ENCODE results near the gene TUBGCP3. TPM values are rescaled to one million over a fixed set of nuclear protein-coding genes. Genes with fewer than 3 reads are reported as not detected.
"Not testable (repeated sequence)": the region's sequence is repeated elsewhere in the genome, so short reads cannot be mapped to it uniquely, and the experiment has no call there.

The TUBGCP3 gene
- total RNA-seq: 10 to 100 TPM; 24.9 to 39.4 TPM

GRCh38 chr13:112587764-112588489, at the start of gene TUBGCP3:
TUBGCP3 (minus strand) TSS chr13:112588153; CDS start chr13:112587980, 173 bp downstream.
- H3K9ac ChIP-seq (ENCODE audit: low read depth in 2 of 2, low read length in 2 of 2): peak within 1 kb of the TSS; percentile 72 to 94
- H3K27ac ChIP-seq: peak within 1 kb of the TSS; percentile 99
- no peaks in the 10 kb centered on the region for H3K4me1 ChIP-seq
- H3K4me3 ChIP-seq: peak within 1 kb of the TSS; percentile 100
- peak; percentile 81 for DNase-seq
- intact Hi-C loops (cut with DNase I): no loop called here
- H3K36me3 ChIP-seq: no peaks in the 10 kb centered on the region
- no peaks in the 10 kb centered on the region for H3K27me3 ChIP-seq
- TF ChIP-seq CTCF (IDR thresholded peaks at IDR 0.05): no peak
- no peaks in the 10 kb centered on the region for H3K9me3 ChIP-seq

GRCh38 chr13:112637017-112637801, 49.3 kb upstream of the TUBGCP3 start:
- Histone ChIP-seq H3K9me3 (no peaks in the 10 kb centered on the region), H3K27ac (no peak overlapping the region), H3K4me1 (no peaks in the 10 kb centered on the region), H3K9ac (ENCODE audit: low read depth in 2 of 2, low read length in 2 of 2) (no peak overlapping the region), H3K27me3 (peaks cover 6% of the 10 kb centered on the region), H3K4me3 (no peak overlapping the region), H3K36me3 (no peaks in the 10 kb centered on the region)
- TF ChIP-seq CTCF (IDR thresholded peaks at IDR 0.05): no peak
- DNase-seq: no peak
- intact Hi-C loops (cut with DNase I): no loop called here

- Histone ChIP-seq H3K4me1 (no peaks in the 10 kb centered on the region), H3K9me3 (no peaks in the 10 kb centered on the region), H3K9ac (ENCODE audit: low read depth in 2 of 2, low read length in 2 of 2) (no peak overlapping the region), H3K27me3 (peaks cover 6% of the 10 kb centered on the region), H3K36me3 (no peaks in the 10 kb centered on the region), H3K4me3 (no peak overlapping the region), H3K27ac (no peak overlapping the region)
- DNase-seq: no peak
- no peak for TF ChIP-seq CTCF (IDR thresholded peaks at IDR 0.05)
- intact Hi-C loops (cut with DNase I): no loop called here
Observed at GRCh38 chr13:112636401-112636975, 48.5 kb upstream of the TUBGCP3 start.

- no peak overlapping the region for H3K27ac ChIP-seq
- DNase-seq: no peak
- peaks cover 6% of the 10 kb centered on the region for H3K27me3 ChIP-seq
- intact Hi-C loops (cut with DNase I): no loop called here
- no peak overlapping the region for H3K9ac ChIP-seq (ENCODE audit: low read depth in 2 of 2, low read length in 2 of 2)
- no peaks in the 10 kb centered on the region for H3K36me3 ChIP-seq
- no peaks in the 10 kb centered on the region for H3K9me3 ChIP-seq
- no peaks in the 10 kb centered on the region for H3K4me1 ChIP-seq
- no peak overlapping the region for H3K4me3 ChIP-seq
- TF ChIP-seq CTCF (IDR thresholded peaks at IDR 0.05): no peak
Observed at GRCh38 chr13:112635323-112635722, 47.4 kb upstream of the TUBGCP3 start.

GRCh38 chr13:112634102-112634501, 46.1 kb upstream of the TUBGCP3 start:
- H3K9ac ChIP-seq (ENCODE audit: low read depth in 2 of 2, low read length in 2 of 2): no peak overlapping the region
- H3K4me1 ChIP-seq: no peaks in the 10 kb centered on the region
- H3K36me3 ChIP-seq: no peaks in the 10 kb centered on the region
- H3K27me3 ChIP-seq: peaks cover 4% of the 10 kb centered on the region
- no peaks in the 10 kb centered on the region for H3K9me3 ChIP-seq
- no peak overlapping the region for H3K27ac ChIP-seq
- intact Hi-C loops (cut with DNase I): no loop called here
- H3K4me3 ChIP-seq: no peak overlapping the region
- DNase-seq: no peak
- no peak for TF ChIP-seq CTCF (IDR thresholded peaks at IDR 0.05)

GRCh38 chr13:112630226-112630625, 42.3 kb upstream of the TUBGCP3 start:
- H3K27me3 ChIP-seq; H3K4me3 ChIP-seq; H3K4me1 ChIP-seq; H3K9me3 ChIP-seq; H3K27ac ChIP-seq; DNase-seq; intact Hi-C loops (cut with DNase I); H3K36me3 ChIP-seq; H3K9ac ChIP-seq (ENCODE audit: low read depth in 2 of 2, low read length in 2 of 2): not testable (repeated sequence)

Data from colonic mucosa (tissue), 4 donors.